HG03175 (cell line): ENCODE measurements around the gene DAAM2.

Source experiments
- ATAC-seq: cut with Tn5 transposase; IDR thresholded peaks from one replicate; pipeline ENCODE4 v1.9.1; 2021; ENCODE audit warnings: mild to moderate bottlenecking, moderate library complexity; ENCODE audit not compliant: unreplicated experiment

The DAAM2 gene

DNA sequence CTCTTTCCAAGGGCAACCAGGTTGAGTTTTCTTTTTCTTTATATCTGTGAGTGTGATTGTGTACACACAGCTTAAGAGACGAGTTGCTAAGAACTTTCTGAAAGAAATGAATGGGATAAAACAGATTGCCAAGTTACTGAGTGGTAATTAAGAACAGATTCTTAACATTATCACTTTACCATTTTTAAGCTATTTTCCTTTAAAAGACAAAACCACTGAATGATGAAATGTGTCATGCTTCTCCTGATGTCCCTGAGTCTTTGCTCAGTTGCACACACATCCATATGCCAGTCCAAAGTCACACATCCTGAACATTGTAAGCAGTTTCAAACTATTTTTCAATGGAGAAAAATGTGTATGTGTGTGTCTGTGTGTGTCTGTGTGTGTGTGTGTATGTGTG, 5.5 kb upstream of the DAAM2 start:
- ATAC-seq: no peak

DNA sequence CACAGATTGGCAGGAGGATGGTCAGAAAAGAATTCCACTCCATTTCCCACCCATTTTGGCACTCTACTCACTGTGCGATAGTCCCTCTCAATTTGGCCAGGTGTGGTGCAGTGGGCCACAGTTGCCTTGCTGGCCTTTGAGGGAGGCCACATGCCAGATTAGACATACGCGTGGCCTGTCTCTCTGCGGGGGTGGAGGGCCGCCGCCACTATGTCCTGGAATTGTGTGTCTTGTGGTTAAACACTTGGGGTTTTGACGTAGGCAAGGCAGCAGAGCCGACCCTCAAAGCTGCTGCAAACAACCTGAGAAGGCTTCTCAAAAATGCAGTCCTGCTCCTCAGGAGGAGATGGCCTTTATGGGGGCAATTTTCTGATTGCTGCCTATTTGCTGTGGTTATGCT, 4.9 kb upstream of the DAAM2 start:
- ATAC-seq: no peak

DNA sequence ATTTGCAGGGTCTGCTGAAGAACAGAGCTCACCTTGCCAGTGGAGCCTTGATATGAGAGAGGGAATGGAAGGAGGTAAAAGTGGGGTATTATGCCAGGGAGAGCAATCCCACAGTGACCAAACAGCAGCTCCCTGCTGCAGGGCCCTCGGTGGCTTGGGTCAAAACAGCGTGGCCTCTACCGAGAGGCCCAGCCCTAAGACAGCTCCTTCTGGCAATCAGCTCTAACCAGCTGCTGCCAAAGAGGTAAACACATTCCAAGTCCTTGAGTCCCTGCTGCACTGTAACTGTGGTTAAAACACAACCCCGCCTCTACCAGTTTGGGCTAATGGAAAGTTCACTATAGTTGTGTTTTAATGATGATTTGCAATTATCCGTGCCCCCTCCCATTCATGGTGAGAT, 1.4 kb upstream of the DAAM2 start:
- no peak for ATAC-seq

DNA sequence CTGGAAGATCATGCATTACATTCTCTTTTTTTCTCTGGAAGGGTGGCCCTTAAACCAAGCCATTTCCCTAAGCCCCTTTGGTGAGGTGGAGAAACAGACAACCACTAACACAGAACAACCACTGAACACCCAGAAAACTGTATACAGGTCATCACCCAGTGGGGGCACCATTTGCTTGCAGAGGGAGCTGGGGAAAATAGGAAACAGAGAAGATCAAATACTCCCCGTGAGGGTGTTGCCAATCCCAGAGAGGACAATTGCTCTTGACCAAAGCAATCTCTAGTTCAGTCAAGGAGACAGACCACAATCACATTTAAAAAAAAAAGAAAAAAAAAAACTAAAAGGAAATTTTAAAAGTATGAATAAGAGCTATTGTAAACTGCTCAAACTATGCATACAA, 865 bp upstream of the DAAM2 start:
- no peak for ATAC-seq

DNA sequence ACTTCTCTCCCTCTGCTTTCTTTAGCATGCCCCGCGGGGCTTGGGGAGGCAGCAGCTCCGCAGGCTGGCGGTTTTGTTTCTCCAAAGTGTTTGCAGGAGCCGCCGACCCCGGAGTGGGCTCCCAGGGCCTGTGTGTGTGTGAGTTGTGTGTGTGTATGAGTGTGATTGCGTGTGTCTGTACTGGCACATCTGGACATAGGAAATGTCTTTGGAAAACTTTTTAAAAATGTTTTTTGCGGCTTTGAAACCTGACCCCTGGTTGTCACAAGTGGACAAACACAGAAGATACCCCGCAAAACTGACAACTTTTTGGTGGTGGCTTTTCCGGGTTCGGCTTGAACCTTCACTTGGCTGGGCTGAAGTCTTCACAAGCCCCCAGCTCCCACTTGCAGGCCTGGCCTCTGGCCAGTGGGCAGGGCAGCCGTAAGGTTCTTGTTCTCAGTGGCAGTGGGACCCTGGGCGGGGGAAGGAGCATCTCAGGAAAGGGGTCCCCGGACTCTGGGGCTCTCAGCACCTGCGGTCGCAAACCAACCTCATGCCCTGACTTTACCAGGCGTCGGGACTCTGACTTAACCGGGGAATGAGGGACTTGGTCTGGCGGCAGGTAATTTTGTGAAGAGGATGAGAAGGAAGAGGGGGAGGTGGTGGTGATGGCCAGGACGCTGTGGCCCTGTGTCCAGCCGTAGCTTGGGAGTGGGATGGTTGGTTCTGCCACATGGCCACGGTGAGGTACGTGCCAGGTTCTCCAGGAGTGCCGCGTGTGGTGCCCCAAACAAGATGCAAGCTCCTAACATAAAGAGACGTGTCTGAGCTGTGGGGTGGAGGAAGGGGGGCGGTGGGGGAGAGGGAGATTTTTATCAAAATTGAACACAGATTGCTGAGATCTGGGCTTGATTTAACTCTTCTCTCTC, 619 bp downstream of the DAAM2 start:
- no peak for ATAC-seq

DNA sequence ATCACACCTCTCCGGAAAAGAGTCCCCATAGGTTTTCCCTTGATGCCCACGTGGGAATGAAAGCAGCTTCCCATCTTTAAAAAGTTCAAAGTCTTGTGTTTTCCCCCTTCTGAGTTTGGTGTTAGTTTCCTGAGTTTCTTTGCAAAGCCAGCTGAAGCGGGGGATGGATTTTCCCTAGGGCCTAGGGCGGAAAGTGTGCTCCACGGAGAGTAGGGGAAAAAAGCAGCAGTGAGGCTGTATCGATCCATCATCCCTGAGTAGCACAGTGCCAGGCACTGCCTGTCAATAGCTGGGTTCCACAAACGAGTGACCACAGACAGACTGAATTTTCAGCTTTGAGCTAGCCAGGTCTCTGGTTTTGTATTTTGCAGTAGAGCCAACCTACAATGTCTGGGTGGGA, 1.3 kb downstream of the DAAM2 start:
- ATAC-seq: no peak

DNA sequence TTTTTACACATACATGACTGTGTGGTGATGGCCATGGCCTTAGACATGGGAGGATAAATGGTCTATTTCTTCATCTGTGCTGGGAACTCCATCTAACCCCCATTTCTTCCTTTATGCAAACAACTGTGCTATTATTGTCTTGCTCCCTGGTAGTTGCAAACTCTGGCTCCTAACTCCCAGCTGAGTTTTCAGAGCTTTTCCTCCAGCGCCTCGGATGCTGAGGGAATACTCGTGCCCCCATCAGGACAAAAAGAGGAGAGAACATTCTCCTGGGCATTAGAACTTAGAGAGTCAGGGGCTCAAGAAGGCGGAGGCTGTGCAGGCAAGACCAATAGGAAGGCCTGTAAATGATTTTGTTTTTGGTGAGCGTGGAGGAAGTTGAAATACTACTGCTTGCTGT, 2.1 kb downstream of the DAAM2 start:
- no peak for ATAC-seq

DNA sequence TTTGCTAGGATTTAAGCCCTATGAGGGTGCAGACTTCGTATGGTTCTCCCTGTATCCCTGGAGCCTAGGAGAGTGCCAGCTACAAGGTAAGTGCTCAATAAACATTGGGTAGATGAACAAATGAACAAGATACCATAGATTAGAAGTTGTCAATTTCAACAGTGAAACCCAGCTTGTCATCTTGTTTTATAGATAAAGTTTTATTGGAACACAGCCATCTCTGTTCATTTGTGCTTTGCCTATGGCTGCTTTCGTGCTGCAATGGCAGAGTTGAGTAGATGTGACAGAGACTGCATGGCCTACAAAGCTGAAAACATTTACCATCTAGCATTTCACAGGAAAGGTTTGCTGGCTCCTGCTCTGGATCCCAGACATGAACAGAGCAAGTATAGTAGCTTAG, 5.6 kb downstream of the DAAM2 start:
- no peak for ATAC-seq

DNA sequence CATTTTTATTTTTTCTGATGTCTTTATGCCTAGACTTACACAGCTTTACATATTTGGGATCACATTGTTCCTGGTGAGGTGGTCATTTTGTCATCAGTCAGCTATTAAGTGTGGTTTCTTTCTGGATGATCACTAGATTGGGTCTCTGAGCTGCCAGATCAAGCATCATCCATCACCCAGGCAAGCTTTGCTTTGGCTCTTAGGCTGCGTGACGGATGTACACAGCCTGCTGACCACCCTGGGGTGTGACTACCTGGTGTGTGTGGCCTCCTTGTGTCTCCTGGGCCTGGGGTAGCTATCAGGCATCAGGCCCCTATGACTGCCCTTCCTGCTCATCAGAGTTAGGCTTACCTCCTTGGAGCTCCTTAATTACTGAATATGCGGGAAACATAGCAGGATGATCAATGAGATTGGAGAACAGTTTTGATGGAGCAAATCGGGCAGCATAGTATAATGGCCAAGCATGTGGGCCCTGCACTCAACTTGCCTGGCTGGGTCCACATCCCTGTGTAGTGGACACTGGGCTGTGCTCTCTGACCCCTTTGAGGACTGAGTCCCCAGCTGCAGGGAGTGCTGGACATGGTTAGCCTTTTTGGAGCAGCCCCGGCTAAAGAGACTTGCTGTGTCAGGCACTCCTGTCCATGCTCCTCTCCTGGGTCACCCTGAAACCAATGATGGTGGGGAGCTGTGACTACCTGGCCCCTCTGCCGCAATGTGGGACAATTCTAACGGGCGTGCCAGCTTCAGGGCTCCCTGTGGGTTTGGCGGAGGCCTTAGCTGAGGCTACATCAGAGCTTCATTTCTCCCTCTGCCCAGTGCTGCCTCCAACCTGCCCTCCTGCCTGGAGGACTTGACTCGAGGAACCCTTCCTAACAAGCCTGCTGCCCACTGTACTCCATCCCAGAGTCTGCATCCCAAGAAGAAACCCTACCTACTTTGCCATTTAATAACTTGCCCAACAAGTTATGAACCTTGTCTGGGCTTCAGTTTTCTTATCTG, 8.2 kb downstream of the DAAM2 start:
- no peak for ATAC-seq

DNA sequence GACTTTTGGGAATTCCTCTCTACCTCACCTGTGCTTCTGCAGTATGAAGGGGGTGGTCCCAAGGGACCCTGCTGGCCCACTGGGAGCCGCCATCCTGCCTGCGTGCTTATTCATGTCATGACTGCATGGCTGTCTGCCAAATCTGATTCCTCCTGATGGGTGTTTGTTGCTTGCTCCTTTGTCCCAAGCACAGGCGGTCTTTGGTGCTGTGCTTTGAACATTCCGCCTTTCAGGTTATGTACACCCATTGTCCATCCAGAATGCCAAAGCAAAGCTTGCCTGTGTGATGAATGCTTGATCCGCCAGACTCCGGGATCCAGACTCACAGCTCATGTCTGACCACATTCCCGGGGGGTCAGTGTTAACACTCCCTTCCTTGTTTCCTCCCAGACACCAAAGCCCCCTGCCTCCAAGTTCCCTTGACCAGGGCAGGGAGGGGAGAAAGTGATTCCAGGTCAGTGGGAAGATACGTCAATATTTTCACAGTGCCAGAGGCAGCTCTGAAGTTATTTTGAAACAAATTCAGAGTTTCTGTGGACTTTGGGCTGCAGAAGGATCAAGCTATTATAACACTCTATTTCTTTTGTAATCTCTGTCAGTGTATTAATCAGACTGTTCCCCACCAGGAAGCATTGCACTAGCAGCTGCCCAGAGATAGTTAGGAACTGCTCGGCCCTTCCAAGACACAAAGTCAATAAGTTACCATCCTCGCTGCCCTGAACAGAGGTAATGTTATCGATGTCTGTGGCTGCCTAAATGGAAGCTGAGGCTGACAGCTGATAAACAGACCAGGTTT, 9.5 kb downstream of the DAAM2 start:
- ATAC-seq: no peak

DNA sequence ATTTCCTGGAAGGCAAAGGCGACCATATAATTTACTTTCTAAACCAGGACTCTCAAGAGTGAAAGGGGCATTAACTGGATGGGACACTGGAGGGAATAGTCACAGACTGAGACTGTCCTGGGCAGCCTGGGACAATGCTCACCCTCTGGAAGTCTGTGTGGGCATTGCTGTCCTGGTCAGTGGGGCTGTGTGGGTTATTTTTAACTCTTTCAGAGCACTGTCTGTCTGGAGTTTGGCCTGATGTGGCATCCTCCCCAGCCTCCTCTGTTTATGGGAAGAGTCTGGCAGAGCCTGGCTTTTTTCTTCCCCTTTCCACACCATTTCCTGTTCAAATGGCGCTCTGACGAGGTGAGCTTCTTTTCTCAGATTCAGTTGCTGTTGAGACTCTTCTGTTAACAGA, 11.7 kb downstream of the DAAM2 start:
- no peak for ATAC-seq

DNA sequence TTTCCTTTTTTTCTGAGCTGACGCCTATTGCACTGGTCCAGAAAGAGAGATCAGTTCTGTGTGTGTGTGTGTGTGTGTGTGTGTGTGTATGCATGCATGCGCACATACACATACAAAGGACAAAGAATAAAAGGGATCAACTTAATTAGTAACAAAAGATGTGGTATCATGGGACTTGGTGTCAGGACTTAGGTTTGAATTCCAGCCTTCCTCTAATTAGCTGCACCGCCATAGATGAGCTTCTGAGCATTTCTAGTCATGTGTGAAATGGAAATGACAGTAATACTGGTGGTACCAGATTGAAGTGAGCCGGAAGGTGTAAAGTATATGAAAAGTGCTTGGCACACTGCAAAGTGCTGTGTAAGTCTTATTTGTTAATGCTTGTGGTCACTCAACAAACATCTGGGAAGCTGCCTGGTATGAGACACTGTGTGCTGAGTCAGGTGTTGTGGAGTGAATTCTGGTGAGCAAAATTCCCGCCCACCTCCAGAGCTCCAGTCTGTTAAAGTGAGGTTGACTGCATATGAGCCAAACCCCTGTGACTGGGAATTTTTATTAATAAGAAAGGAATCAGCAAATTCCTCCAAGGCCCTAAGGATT, 12.4 kb downstream of the DAAM2 start:
- no peak for ATAC-seq

DNA sequence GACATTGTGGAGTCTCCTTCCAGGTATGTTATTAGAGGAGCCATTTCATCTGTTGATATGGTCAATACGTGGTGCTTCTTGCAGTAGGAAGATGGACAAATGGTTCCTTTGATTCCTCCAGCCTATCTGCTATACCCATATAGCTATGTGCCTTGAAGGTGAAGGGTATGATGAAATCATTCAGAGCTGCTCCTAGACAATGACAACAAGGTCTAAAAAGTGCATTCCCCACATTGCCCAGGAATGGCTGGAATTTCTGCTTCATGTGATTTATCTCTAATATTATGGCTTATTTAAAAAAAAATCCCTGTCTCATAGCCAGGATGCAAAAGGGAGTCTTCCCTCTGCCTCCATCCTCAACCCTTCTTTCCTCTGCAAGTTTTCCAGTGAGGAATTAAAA, 14.1 kb downstream of the DAAM2 start:
- no peak for ATAC-seq

DNA sequence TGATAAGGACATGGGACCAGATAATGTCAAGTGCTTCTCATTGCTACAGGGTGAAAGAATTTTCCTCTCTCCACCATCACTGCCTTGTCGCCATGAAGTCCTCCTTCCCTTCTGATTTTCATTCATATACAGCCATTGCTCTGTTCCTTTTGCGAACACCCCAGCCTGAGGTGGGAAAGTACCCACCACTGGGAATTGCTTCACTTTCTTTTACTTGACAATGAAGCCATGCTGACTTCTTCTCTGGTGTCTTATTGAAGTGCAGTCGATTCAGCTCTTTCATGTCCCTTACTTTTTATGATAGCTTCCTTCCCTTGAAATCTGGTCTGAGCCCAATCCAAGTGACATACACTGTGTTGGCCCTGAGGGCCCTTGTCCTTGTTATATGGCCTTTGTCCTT, 16.2 kb downstream of the DAAM2 start:
- ATAC-seq: no peak

DNA sequence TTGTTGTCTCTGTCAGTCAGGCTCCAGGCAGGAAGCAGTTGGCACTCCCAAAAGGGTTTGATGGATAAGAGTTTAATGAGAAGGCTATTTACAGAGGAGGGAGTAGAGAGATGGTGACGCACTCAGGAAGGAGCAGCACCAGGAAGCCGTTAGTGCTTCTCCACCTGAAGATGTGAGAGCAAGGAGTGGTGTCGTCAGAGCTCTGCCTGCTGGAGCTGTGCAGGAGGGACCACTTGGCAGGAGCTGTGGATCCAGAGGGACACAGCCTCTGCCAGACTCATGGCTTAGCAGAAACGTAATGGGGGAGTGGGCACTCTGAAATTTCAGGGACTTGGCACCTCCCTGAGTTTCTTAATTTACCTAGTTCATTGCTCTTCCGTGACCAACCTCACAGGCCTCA, 16.8 kb downstream of the DAAM2 start:
- ATAC-seq: no peak

DNA sequence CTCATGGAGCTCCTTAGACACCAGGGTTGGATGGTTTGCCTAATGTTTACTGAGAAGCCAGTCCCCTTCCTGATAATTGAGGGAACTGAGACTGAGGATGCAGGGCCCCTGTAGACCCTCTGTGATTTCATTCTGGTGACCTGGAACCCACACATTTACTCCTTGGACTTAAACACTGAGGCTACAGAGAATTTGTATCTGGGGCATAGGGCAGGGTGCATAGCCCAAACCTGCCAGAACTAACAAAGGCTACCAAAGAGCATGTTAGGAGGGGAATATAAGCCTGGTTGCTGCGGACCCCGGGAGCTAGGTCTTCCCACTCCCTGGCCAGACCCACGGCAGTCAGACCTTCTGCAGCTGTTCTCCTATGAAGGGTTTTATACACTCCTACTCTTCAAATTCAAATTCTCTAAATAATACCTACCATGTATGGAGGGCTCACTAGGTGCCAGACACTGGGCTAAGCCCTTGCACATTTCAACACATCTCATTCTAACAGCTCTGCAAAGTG, 19.7 kb downstream of the DAAM2 start:
- ATAC-seq: no peak

DNA sequence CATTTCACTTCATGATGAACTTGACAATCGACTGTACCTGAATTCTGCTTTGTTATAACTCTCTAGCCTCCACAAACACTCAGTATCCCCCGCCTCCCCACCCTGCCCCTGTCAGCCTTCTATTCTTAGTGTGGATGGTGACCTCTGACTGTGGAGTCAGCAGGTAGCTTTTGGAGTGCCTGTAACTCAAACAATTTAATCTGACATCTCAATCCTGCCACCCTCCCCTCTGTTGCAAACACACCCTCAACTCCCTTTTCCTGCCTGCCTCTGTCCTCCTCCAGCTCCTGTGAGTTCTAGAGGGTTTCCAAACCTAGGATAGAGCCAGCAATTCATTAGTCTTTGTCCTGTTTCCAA, 20.3 kb downstream of the DAAM2 start:
- ATAC-seq: no peak

DNA sequence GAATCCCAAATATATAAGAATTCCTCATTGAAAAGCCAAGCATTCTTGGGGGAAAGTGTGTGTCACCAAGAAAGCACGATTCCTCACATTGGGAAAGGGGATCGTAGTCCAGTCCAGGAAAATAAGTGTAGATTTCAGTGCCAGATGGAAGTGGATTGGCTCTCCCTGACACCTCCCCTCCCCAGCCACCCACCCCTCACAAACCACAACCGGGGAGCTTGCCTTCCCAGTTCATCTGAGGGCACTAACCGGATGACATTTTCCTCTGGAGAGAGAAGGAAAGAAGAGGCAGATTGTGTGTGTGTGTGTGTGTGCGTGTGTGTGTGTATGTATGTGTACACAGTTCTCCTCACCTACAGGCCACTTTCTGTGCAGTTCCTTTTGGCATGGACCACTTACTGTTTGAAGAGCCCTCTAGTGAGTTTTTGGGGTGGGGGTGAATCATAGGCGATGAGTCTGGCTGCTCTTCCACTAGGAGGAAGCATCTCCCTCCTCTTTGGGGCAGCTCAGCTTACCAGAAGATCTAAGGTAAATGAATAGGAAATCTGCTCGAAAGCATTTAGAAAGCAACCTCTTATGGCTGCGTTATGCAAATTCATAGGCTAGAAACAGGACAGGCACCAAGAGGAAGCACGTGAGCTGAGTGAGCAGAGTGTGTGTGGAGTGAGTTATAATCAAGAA, 20.8 kb downstream of the DAAM2 start:
- ATAC-seq: peak; percentile 83

DNA sequence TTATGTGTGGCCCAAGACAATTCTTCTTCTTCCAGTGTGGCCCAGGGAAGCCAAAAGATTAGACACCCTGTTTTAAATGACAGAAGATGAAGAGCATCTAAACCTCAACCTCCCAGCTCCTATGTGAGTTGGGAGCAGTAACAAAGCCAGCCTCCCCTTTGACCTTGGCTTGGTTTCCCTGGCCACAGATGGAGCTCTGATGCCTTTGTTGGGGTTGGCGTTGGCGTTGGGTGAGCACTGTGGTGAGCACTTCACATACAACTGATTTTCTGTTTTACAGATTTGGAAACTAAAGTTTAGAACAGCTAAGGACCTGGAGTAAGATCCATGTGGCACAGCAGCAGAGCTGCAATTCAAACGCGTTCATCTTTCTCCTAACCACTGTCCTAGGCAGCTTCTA, 22.1 kb downstream of the DAAM2 start:
- ATAC-seq: no peak

DNA sequence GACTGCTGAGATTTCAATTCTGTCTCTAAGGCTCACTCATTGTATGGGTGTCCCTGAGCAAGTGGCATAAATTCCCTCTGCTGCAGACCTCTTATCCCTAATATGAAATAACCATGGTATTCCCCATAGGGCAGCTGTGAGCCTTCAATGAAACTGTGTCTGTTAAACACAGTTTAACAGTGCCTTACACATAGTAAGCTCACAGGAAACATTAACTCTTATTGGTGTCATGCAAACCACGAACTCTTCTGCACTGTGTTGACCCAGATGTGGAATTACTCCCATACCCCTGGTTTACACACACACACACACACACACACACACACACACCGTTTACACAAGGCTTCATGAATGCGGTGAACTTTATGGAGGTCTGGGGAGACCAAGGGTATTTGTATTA, 23.2 kb downstream of the DAAM2 start:
- ATAC-seq: no peak
